Progenitor cell of endocrine pancreas (in vitro differentiated cells): ENCODE measurements around the gene SPPL2C. TPM values are rescaled to one million over a fixed set of nuclear protein-coding genes. Genes with fewer than 3 reads are reported as not detected.

ENCODE experiments used
- DNase-seq: peaks from one replicate; pipeline ENCODE4 v3.0.0; 2021; ENCODE audit warnings: low spot score; ENCODE audit not compliant: unreplicated experiment
- H3K27ac Mint-ChIP-seq: 2 replicates; pipeline ENCODE4 v1.8.0; 2021; ENCODE audit warnings: mild to moderate bottlenecking, moderate library complexity, mixed read lengths
- H3K27me3 Mint-ChIP-seq: 2 replicates; pipeline ENCODE4 v1.8.0; 2021; ENCODE audit warnings: mixed read lengths
- H3K36me3 Mint-ChIP-seq: 2 replicates; pipeline ENCODE4 v1.8.0; 2022; ENCODE audit warnings: mixed read lengths; ENCODE audit not compliant: insufficient read depth
- H3K4me1 Mint-ChIP-seq: 2 replicates; pipeline ENCODE4 v1.8.0; 2021; ENCODE audit warnings: low read depth, mixed read lengths
- H3K4me3 Mint-ChIP-seq: 2 replicates; pipeline ENCODE4 v1.8.0; 2021; ENCODE audit warnings: low read depth, mild to moderate bottlenecking, moderate library complexity, mixed read lengths
- H3K9me3 Mint-ChIP-seq: 2 replicates; pipeline ENCODE4 v1.8.0; 2021; ENCODE audit warnings: low read depth, mixed read lengths
- total RNA-seq: library from RNA; stranded (reverse); gene quantifications from 2 replicates; pipeline ENCODE4 v1.2.1, GENCODE V29; 2021
- TF ChIP-seq, protein P1 (sequence below): fragments of 200-600 bp; sonication (generic); IDR thresholded peaks from one replicate; pipeline ENCODE4 v1.5.0; 2021; ENCODE audit warnings: antibody characterized with exemption, mild to moderate bottlenecking; ENCODE audit not compliant: unreplicated experiment

The SPPL2C gene
- total RNA-seq, 1 donor from 2014 or later, result not detected

DNA sequence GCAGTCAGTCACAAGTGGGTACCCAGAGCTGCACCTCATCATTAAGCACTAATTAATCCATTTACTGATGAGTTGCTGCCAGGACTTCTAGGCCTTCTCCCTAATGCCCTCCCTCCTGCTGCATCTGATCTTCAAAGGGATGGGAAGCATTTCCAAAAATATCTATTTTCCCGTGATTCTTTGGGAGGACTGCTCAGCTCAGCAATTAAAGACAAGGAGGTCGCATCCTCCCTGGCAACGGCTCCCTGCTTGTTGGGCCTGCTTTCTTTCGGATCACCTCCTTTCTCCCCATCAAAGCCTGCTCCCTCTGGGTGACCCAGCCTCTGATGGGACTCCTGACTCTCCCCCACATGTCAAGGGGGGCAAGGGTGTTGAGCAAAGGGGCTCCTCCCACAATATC lies 26.0 kb upstream of the SPPL2C start:
- Mint-ChIP-seq H3K27me3 (peaks cover 18% of the 10 kb centered on the region), H3K36me3 (no peaks in the 10 kb centered on the region), H3K9me3 (no peaks in the 10 kb centered on the region), H3K4me1 (no peaks in the 10 kb centered on the region), H3K27ac (no peak overlapping the region), H3K4me3 (no peak overlapping the region)
- TF ChIP-seq, protein P1, sequence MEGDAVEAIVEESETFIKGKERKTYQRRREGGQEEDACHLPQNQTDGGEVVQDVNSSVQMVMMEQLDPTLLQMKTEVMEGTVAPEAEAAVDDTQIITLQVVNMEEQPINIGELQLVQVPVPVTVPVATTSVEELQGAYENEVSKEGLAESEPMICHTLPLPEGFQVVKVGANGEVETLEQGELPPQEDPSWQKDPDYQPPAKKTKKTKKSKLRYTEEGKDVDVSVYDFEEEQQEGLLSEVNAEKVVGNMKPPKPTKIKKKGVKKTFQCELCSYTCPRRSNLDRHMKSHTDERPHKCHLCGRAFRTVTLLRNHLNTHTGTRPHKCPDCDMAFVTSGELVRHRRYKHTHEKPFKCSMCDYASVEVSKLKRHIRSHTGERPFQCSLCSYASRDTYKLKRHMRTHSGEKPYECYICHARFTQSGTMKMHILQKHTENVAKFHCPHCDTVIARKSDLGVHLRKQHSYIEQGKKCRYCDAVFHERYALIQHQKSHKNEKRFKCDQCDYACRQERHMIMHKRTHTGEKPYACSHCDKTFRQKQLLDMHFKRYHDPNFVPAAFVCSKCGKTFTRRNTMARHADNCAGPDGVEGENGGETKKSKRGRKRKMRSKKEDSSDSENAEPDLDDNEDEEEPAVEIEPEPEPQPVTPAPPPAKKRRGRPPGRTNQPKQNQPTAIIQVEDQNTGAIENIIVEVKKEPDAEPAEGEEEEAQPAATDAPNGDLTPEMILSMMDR, result no peak
- DNase-seq, result no peak

DNA sequence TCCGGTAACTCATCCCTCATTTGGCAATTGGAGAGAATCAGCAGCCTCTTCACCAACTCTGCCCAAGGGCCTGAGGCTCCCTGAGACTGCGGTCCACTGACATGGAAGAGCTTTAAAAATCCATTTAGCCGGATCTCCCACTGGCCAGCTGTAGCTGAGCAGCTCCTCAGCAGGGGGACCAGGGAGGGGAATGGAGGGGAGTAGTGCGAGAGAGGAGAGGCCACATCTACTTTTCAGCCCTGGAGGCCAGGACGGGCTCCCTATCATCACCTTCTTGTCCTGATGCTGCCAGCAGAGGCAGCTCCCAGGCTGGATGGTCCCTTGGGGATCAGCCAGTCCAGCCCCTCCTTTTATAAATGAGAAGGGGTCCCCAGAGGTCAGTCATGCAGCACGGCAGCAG lies 25.0 kb upstream of the SPPL2C start:
- no peaks in the 10 kb centered on the region for H3K9me3 Mint-ChIP-seq
- H3K36me3 Mint-ChIP-seq, result no peaks in the 10 kb centered on the region
- TF ChIP-seq, protein P1, result no peak
- H3K4me3 Mint-ChIP-seq, result no peak overlapping the region
- H3K27ac Mint-ChIP-seq, result no peak overlapping the region
- peaks cover 11% of the 10 kb centered on the region for H3K27me3 Mint-ChIP-seq
- H3K4me1 Mint-ChIP-seq, result no peaks in the 10 kb centered on the region
- no peak for DNase-seq

DNA sequence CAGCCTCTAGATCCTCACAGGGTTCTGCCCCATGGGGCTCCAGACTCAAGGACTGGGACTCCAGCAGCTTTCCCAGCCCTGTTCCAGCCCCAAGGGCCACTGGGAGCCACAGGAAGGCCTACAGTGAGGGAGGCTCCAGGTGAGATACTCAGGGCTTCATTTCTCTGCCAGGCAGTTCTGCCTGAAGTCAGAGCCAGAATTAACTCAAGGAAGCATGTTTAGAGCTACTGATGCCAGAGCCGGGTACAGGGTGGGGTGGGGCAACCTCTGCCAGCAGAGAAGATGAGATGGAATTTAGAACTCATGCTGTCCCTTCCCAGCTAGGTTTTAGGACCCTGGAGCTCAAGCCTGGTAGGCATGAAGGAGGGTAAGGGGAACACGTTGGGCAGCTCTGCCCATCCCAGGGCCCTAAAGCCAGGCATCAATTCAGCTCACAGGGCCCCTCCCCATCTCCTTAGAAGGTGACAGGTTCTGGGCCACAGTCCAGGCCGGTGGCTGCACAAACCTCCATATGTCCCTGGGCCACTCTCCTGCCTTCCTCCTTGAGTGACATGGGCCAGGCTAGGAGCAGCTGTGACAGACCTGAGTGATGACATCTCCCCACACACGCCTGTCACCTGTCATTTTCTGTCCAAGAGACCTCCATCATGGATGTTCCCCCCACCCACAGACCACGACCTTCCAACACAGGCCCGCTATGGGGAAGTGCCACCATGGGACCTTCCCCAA lies 24.5 kb upstream of the SPPL2C start:
- no peak for DNase-seq
- TF ChIP-seq, protein P1, result no peak
- no peaks in the 10 kb centered on the region for H3K36me3 Mint-ChIP-seq
- peaks cover 9% of the 10 kb centered on the region for H3K27me3 Mint-ChIP-seq
- H3K9me3 Mint-ChIP-seq, result no peaks in the 10 kb centered on the region
- no peak overlapping the region for H3K27ac Mint-ChIP-seq
- H3K4me1 Mint-ChIP-seq, result no peaks in the 10 kb centered on the region
- no peak overlapping the region for H3K4me3 Mint-ChIP-seq

DNA sequence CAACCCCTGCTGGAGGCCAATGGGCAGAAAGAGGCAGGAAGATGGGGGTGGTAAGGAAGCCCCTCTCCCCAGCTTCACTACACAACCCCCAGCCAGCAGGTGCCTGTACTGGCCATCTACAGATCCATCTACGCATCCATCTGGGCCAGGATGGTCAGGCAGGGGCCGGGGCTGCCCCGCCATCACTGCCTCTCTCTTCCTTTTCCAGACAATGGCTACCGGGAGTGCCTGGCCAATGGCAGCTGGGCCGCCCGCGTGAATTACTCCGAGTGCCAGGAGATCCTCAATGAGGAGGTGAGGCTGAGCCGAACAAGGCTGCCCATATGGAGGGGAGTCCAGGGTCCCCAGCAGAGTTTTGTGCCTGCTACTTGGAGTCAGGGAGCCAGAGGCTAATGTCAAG lies 23.5 kb upstream of the SPPL2C start:
- TF ChIP-seq, protein P1, result no peak
- Mint-ChIP-seq H3K36me3 (no peaks in the 10 kb centered on the region), H3K4me1 (no peaks in the 10 kb centered on the region), H3K4me3 (no peak overlapping the region), H3K27me3 (peaks cover 10% of the 10 kb centered on the region), H3K9me3 (no peaks in the 10 kb centered on the region), H3K27ac (peak overlapping the region; percentile 6)
- no peak for DNase-seq

DNA sequence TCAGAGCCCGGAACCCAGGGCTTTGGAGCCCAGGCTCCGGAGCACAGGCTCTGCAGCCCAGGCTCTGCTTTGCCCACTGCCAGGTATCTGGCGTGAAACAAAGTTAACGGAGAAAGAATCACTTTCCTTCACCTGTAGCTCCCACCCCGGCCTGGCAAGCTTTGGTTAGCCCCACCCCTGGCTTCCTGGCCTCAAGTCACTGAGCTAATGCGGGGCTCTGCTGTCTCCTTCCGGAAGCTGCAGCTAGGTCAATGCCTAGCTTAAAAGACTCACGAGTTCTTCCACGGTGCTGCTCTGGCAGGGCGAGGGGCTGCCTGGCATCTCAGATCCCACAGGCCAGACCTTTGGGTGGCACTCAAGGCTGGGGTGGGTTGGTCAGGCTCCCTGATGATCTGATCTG lies 21.1 kb upstream of the SPPL2C start:
- Mint-ChIP-seq H3K4me1 (no peaks in the 10 kb centered on the region), H3K4me3 (no peak overlapping the region), H3K27ac (no peak overlapping the region), H3K27me3 (peaks cover 17% of the 10 kb centered on the region), H3K36me3 (no peaks in the 10 kb centered on the region), H3K9me3 (no peaks in the 10 kb centered on the region)
- TF ChIP-seq, protein P1, result no peak
- DNase-seq, result no peak
